Measurements from ENCODE around the gene HNRNPA2B1.
"Not testable (repeated sequence)": the region's sequence is repeated elsewhere in the genome, so short reads cannot be mapped to it uniquely, and the experiment has no call there.

Gene HNRNPA2B1

DNA sequence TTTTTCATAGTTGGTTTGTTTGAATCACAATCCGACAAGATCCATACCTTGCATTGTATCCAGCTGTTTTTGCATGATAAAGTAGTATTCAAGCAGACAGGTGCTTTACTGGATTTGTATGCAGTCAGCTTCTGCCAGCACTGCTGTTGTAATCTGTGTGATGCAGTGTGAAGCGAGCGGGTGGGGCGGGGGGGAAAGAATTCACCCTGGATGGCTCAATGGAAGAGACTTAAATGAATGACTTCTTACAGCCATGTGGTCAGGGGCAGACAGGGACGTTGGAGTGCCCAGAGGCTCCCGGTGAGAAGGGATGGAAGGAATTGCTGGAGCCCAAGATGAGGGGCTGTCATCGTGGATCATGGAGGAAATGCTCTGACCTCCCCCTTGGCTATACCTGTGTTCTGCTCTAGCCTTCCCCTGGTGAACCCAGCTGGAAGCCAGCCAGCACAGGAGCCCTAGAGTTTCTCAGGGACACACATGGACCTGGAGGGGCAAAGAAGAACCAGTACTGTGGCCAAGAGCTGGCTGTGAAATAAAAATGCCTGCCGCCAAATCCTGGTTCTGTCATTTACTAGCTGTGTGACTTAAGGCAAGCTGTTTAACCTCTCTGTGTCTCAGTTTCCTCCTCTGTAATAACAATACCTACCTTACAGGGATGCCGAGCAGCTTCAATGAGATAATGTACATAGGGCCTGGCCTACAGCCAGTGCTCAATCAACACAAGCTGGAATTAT is 34.4 kb downstream of the HNRNPA2B1 start:
- no peak for DNase-seq (ENCODE audit: low spot score)

- not testable (repeated sequence) for DNase-seq (ENCODE audit: low spot score)
These were observed 36.7 kb downstream of the HNRNPA2B1 start for GRCh38 chr7:26163804-26164203.

GRCh38 chr7:26162431-26162830 is 38.1 kb downstream of the HNRNPA2B1 start:
- no peak for DNase-seq (ENCODE audit: low spot score)

GRCh38 chr7:26160896-26161295 is 39.6 kb downstream of the HNRNPA2B1 start:
- DNase-seq (ENCODE audit: low spot score), result no peak

DNA sequence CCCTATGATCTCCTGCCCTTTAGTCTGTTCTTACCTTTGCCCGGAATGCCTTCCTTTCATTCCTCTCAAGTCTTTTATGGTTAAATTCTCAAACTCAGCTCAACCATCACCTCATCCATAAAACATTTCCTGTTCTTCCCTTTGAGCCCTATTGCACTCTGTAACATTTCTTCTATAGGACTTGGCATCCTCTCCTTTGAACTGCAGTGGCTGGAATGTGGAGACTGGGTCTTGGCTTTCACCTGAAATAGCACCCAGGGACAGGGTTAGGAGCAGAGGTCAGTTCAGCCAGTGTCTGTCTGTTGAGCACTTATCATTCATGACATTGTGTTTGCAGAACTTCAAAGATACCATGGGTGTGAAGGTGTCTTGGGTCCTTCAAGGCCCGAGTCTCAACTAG is 41.3 kb downstream of the HNRNPA2B1 start:
- DNase-seq (ENCODE audit: low spot score), result no peak

DNA sequence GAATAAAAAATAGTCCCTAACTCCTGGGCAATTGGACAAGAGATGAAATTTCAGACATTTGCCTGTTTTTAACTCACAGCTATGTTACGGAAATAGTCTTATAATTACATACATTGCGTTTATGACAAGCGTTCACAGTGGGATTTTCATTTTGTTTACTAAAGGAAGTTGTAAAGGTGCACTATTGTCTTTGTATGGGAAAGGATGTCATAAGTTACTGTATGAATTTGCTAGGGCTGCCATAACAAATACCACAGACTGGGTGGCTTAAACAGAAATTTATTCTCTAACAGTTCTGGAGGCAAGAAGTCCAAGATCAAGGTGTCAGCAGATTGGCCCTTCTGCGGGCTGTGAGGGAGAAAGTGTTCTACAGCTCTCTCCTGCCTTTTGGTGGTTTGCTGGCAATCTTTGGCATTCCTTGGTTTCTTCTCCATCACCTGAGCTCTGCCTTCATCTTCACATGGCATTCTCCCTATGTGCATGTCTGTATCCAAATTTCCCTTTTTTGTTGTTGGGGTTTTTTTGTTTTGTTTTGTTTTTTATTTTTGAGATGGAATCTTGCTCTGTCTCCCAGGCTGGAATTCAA is 42.9 kb downstream of the HNRNPA2B1 start:
- DNase-seq (ENCODE audit: low spot score), result no peak

DNA sequence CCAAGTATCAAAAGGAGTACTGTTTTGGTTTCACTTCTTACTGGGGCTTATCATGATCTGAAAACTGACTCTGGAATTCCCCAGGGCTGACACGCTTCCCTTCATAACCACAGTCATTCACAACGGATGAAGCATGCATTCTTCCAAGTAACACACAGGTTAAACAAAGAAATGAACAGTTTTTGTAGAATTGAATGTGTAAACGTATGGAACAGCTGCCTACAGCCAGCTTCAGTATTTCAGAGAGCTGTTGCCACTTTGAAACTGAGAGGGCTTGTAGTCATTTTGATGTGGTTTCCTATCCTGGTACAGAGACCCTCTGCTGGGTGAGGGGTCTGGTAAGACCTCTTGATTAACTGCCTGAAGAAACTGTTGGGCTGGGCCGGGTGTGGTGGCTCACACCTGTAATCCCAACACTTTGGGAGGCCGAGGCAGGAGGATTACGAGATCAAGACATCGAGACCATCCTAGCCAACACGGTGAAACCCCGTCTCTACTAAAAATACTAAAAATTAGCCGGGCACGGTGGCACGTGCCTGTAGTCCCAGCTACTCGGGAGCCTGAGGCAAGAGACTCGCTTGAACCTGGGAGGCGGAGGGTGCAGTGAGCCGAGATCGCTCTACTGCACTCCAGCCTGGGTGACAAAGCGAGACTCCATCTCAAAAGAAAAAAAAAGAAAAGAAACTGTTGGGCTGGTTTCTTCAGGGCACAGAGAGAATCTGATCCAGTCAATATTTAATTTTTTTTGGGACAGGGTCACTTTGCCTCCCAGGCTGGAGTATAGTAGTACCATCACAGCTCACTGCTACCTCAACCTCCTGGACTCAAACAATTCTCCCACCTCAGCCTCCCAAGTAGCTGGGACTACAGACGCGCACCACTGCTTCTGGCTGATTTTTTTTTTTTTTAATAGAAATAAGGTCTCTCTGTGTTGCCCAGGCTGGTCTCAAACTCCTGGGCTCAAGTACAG is 43.8 kb downstream of the HNRNPA2B1 start:
- peak; percentile 72 for DNase-seq (ENCODE audit: low spot score)

DNA sequence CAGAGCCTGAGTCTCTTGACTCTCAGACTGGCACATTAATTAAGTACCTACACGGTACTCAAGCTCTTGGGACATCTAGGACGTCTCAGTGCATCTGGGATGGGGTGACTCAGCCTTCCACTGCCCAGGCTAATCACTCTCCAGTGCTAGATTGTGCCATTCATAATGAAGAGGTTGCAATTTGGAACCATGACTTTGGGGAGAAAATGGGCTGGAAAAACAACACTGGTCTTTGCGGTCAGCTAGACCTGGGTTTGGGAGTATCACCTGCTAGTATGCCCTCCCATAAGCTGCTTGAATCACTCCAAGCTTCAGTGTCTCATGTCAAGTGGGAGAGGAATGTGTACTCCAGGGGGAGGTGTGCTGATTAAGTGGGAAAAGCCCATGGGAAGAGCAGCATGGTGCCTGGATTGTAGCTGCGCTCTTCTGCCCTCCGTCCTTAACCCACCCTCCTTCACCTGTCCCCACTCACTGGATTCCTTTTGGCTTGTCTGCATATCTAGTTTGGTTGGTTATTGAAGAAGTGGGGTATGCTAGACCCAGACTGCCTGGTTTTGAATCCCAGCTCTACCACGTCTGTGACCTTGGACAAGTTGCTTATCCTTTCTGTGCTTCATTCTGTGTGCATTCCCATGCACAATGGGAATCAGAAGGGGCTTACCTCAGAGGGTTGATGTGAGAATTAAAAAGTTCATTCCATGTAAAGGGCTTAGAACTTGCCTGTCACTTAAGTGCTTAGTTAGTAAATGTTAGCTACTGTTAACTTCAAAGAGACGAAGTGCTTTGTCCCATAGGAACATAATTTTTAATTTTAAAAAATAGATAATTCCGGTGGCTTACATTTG is 44.8 kb downstream of the HNRNPA2B1 start:
- peak; percentile 37 for DNase-seq (ENCODE audit: low spot score)

DNA sequence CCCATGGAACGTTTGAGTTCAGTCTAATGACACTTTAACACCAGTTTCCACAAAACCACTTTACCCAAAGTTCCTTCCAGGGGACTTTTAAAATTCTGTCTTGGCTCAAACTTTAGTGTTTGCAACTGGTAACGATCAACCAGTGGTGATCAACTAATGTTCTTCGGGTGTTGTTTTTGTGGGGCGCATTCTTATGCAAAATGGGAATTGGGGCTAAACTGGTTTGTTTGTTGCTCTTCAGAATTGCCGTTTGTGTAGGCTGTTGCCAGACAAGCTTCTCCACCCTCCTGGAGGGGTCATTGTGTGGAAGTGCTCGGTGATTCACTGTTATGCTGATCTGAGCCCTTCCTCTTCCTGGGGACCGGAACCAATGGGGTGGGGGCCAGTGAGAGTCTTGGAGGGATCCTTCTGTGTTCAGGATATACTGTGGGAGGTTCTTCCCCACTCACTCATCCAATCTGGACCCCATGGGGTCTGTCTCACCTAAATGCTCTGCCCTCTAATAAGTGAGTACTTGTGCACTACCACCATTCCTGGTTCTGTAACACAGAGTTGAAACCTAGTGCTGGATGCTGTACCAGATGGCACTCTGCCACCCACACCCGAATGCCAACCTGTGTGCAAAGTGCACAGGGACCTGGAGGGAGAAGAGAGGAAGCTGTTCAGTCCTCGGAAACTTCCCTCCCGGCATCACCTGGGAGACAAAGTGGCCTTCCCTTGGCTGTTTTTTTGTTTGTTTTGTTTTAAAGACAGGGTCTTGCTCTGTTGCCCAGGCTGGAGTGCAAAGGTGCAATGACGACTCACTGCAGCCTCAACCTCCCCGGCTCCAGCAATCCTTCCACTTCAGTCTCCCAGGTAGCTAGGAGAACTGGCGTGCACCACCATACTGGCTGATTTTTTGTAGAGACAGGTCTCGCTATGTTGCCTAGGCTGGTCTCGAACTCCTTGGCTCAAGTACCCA is 46.4 kb downstream of the HNRNPA2B1 start:
- DNase-seq (ENCODE audit: low spot score), result no peak

DNA sequence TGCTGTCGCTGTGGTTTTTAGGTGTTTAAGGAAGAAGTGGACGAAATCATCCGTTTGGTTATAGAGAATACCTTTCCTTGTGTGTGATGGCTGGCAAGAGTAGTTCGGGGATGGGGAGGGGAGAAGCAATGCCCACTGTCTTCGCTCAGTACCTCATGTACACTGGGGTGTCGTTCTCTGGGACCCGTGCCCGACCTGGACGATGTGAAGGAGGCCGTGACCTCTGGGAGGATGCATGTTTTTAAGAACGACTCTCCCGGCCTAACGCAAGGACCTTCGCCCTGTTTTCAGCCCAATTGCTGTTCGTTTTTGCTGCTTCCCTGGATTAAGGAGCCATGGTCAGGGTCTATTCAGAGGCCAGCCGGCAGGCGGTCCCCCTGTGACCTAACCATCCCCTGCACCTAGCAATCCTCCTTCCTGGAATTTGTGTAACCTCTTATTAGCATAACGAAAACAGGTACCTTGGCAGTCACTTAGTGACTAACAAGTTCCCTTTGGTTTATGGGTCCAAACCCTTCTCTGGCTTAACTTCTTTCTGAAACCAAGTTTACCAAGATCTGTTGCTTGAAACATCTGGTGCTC is 47.2 kb downstream of the HNRNPA2B1 start:
- no peak for DNase-seq (ENCODE audit: low spot score)

- not testable (repeated sequence) for DNase-seq (ENCODE audit: low spot score)
These were observed 47.7 kb downstream of the HNRNPA2B1 start for GRCh38 chr7:26152782-26153240.

DNA sequence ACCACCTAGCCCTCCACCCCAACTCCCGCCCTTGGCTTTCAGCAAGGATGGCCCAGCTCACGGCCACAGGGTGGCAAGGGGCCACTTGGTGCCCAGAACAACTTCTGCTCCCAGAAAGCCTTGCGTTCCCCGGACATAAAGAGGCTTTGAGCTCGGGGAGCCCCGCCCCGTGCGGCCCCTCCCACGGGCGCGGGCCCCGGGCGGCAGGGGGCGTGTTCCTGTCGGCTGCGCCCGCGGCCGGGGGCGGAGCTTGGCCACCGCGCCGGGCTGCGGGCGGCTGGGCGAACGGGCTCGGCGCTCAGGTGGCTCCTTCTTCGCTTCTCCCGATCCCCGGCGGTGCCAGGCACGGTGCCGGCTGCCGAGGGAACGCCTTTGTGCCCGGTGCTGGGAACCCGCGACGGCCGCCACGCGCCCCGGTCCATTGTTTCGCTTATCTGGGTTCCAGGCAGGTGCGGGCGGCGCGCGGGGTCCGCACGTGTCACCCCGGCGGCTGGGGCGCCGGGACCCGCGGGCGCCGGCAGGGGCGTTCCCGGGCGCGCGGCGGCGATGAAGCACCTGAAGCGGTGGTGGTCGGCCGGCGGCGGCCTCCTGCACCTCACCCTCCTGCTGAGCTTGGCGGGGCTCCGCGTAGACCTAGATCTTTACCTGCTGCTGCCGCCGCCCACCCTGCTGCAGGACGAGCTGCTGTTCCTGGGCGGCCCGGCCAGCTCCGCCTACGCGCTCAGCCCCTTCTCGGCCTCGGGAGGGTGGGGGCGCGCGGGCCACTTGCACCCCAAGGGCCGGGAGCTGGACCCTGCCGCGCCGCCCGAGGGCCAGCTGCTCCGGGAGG is 48.4 kb downstream of the HNRNPA2B1 start, which contains the start of gene NFE2L3:
Gene NFE2L3 (plus strand): TSS at position 246 of the 829 bp plus-strand sequence. CDS start 301 bp downstream, at position 547.
- DNase-seq (ENCODE audit: low spot score), result peak; percentile 84

DNA sequence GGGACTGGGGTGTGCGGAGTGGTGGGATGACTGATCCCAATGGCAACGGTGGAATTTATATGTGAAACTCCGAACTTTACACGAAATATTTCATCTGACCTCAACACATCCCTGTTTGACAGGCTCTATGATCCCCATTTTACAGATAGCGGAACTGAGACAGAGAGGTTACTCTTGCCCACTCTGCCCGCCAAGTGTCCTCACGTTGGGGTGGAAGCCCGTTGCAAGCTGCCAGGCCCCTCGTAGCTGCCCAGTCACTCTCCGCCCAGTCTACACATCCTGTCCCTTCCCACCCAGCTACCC is 48.9 kb downstream of the HNRNPA2B1 start:
- no peak for DNase-seq (ENCODE audit: low spot score)

GRCh38 chr7:26151096-26151495 is 49.5 kb downstream of the HNRNPA2B1 start:
- no peak for DNase-seq (ENCODE audit: low spot score)

GRCh38 chr7:26149391-26149977 is 51.1 kb downstream of the HNRNPA2B1 start:
- no peak for DNase-seq (ENCODE audit: low spot score)

DNA sequence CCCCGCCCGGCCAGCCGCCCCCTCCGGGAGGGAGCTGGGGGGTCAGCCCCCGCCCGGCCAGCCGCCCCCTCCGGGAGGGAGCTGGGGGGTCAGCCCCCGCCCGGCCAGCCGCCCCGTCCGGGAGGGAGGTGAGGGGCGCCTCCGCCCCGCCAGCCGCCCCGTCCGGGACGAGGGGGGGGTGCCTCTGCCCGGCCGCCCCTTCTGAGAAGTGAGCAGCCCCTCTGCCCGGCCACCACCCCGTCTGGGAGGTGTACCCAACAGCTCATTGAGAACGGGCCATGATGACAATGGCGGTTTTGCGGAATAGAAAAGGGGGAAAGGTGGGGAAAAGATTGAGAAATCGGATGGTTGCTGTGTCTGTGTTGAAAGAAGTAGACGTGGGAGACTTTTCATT is 52.2 kb downstream of the HNRNPA2B1 start:
- DNase-seq (ENCODE audit: low spot score), result not testable (repeated sequence)

GRCh38 chr7:26147646-26148306 is 52.8 kb downstream of the HNRNPA2B1 start:
- not testable (repeated sequence) for DNase-seq (ENCODE audit: low spot score)

- no peak for DNase-seq (ENCODE audit: low spot score)
These were observed 53.5 kb downstream of the HNRNPA2B1 start for GRCh38 chr7:26147030-26147429.
